ENCODE data around the gene PPP2R1B. TPM values are rescaled to one million over a fixed set of nuclear protein-coding genes. Genes with fewer than 3 reads are reported as not detected.

The PPP2R1B gene
- total RNA-seq, 4 donors from 2014 or later, result 22.4 to 39.2 (median 25.3) TPM

DNA sequence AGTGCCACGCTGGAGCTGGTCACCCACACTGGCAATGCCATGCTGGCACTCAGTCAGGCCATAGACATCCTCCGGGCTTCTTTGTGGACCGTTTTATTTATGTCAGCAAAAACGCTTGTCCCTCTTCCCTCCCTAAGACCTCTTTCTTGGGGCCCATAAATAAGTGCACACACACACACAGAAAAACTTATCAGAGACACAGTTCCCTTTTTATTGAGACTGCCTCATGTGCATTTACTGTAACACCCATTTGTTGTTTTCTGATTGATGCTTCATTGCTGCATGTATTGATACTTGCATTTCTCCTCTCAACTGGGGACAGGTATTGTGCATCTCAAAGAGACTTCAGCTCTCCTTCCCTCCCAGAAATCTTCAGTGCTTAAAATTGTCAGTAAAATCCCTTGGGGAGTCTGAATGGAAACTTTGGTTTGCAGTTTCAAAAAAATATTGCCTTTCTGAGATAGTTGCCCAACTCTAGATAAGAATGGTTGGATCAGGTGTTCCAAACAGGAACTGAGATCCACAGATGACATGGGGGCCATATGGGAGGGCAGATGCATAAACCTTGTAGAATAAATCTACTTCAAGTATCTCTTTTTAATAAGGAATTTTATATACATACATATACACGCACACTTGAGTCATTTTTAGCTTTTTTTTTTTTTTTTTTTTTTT lies 50.9 kb downstream of the PPP2R1B start:
- WGBS, 2 donors, result 89% methylated on average over 5 of the region's 5 CpGs
- DNase-seq, result no peak
- no peaks in the 10 kb centered on the region for H3K27me3 ChIP-seq
- H3K9me3 ChIP-seq, result no peaks in the 10 kb centered on the region
- TF ChIP-seq, protein P1, sequence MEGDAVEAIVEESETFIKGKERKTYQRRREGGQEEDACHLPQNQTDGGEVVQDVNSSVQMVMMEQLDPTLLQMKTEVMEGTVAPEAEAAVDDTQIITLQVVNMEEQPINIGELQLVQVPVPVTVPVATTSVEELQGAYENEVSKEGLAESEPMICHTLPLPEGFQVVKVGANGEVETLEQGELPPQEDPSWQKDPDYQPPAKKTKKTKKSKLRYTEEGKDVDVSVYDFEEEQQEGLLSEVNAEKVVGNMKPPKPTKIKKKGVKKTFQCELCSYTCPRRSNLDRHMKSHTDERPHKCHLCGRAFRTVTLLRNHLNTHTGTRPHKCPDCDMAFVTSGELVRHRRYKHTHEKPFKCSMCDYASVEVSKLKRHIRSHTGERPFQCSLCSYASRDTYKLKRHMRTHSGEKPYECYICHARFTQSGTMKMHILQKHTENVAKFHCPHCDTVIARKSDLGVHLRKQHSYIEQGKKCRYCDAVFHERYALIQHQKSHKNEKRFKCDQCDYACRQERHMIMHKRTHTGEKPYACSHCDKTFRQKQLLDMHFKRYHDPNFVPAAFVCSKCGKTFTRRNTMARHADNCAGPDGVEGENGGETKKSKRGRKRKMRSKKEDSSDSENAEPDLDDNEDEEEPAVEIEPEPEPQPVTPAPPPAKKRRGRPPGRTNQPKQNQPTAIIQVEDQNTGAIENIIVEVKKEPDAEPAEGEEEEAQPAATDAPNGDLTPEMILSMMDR (IDR thresholded peaks at IDR 0.05), result no peak
- no peak for TF ChIP-seq POLR2A (IDR thresholded peaks at IDR 0.05)
- no peak overlapping the region for H3K27ac ChIP-seq
- H3K36me3 ChIP-seq, result peaks cover 11 to 16% of the 10 kb centered on the region in 2 donors
- intact Hi-C loops (cut with DNase I), result no loop called here
- H3K4me1 ChIP-seq, result peaks cover 0 to 14% of the 10 kb centered on the region in 2 donors
- no peak overlapping the region for H3K4me3 ChIP-seq (replicated peaks in 1 of 3)

DNA sequence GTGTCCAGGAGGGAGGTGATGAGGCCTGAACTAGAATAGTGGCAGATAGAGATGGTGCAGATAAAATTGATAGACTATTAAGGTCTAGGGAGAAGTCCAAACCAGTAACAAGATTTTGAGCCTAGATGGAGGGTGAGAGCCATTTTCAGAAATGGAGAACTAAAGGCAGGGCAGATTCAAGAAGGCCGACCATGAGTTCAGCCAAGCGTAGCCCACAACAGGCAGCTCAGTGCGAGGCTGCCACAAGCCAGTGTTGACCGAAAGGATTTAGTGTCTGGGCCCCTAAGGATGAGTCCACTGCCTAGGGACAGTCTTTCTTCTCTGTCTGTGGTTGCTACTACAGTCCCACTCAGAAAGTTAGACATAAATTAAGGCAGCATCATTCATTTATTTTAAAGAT lies 51.7 kb downstream of the PPP2R1B start:
- Histone ChIP-seq H3K9me3 (no peaks in the 10 kb centered on the region), H3K4me1 (peaks cover 0 to 14% of the 10 kb centered on the region in 2 donors), H3K27me3 (no peaks in the 10 kb centered on the region), H3K36me3 (peaks cover 4 to 9% of the 10 kb centered on the region in 2 donors), H3K27ac (no peak overlapping the region), H3K4me3 (replicated peaks in 1 of 3) (no peak overlapping the region)
- TF ChIP-seq, protein P1 (IDR thresholded peaks at IDR 0.05), result no peak
- no peak for TF ChIP-seq POLR2A (IDR thresholded peaks at IDR 0.05)
- 84 to 91% methylated on average over 4 of the region's 4 CpGs for WGBS, 2 donors
- no peak for DNase-seq
- intact Hi-C loops (cut with DNase I), result no loop called here

DNA sequence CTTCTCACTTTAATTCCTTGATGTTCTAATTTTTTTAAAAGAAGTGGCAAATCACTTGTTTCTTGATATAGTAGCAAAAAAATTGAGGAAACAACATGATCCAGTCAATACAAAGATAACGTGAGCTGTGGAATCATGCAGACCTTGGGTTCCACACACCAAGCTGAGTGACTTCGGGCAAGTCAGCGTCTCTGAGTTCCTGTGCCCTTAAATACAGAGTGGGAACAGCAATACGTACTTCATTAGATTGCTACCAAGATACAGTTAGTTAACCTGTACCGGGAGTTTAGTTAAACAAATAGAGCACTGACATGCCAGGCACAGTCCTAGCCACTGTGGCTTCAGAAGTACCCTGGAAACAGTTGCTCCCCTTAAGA lies 58.5 kb downstream of the PPP2R1B start:
- Histone ChIP-seq H3K27ac (peak overlapping the region in 1 of 3 donors; percentile 1), H3K36me3 (peaks cover 3 to 10% of the 10 kb centered on the region in 2 donors), H3K4me1 (peaks cover 0 to 14% of the 10 kb centered on the region in 2 donors), H3K9me3 (no peaks in the 10 kb centered on the region), H3K4me3 (replicated peaks in 1 of 3) (no peak overlapping the region), H3K27me3 (no peaks in the 10 kb centered on the region)
- DNase-seq, result no peak
- no peak for TF ChIP-seq POLR2A (IDR thresholded peaks at IDR 0.05)
- TF ChIP-seq, protein P1 (IDR thresholded peaks at IDR 0.05), result no peak
- intact Hi-C loops (cut with DNase I), result no loop called here
- WGBS, 2 donors, result 94% methylated on average over 5 of the region's 5 CpGs

DNA sequence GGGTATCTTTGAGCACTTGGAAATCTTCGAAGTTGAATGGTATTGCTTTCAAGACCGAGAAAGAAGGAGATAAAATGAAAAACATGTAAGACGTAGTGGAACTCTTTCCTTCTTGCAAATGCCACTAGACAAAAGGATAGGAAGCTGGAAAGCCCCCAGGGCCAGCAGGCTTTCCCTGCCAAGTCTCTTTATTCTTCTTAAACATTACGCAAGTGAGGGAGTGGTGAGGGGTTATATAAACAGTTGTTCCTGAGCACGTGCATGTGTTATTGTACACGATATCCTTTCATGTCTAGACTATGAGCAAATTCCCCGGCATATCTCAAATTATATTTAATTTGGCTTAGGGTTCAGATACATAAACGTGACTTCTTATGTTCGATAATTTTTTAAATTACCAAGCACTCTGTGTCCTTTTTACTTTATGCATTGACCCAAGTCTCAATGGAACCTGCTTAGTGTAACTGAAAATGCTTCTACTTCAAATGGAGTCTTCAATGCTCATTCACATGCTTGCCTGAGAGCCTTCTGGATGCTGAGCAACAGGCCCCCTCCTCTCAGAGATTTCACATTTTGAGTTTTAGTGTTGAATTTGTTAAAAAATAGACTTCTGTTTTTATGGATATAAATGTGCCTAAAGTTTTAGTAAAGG lies 59.0 kb downstream of the PPP2R1B start:
- H3K36me3 ChIP-seq, result peaks cover 2 to 5% of the 10 kb centered on the region in 2 donors
- H3K27ac ChIP-seq, result peak overlapping the region in 2 of 3 donors; percentile 1 to 13

More for the DNA sequence above, 59.0 kb downstream of the PPP2R1B start:
- peak in 1 of 2 donors; percentile 24 for DNase-seq
- Histone ChIP-seq H3K9me3 (no peaks in the 10 kb centered on the region), H3K27me3 (no peaks in the 10 kb centered on the region), H3K4me3 (replicated peaks in 1 of 3) (no peak overlapping the region), H3K4me1 (peaks cover 0 to 14% of the 10 kb centered on the region in 2 donors)
- 44 to 49% methylated on average over 9 of the region's 9 CpGs for WGBS, 2 donors
- intact Hi-C loops (cut with DNase I), result no loop called here
- TF ChIP-seq, protein P1 (IDR thresholded peaks at IDR 0.05), result no peak
- no peak for TF ChIP-seq POLR2A (IDR thresholded peaks at IDR 0.05)
